HepG2 (cell line): ENCODE data around the gene TCF7L2. TPM values are rescaled to one million over a fixed set of nuclear protein-coding genes. Genes with fewer than 3 reads are reported as not detected.

Experiments used
- EP300 ChIP-seq, 3 experiments: sonication (generic) in 1 of 3; formaldehyde crosslinking in 1 of 3; IDR thresholded peaks; 2 replicates each; pipeline versions ENCODE4 v1.5.1 to v1.6.1; 2011 to 2020; ENCODE audit warnings: low read depth in 2 of 3, low read length in 2 of 3, borderline replicate concordance in 1 of 3, improper control_type of control experiment in 1 of 3, mild to moderate bottlenecking in 1 of 3, missing genetic modification reagents in 1 of 3, moderate library complexity in 1 of 3
- EZH2 ChIP-seq: conservative IDR thresholded peaks from 2 replicates; pipeline ENCODE4 v1.6.1; 2012; ENCODE audit warnings: mild to moderate bottlenecking, low read depth, low read length, moderate library complexity
- HOXA7 ChIP-seq: sonication (generic); formaldehyde crosslinking; IDR thresholded peaks from 2 replicates; pipeline ENCODE4 v1.8.1; 2022; ENCODE audit warnings: mild to moderate bottlenecking, missing genetic modification reagents, moderate library complexity
- JUN ChIP-seq: sonication (generic); formaldehyde crosslinking; IDR thresholded peaks from 2 replicates; pipeline ENCODE4 v1.4.0; 2020; ENCODE audit warnings: mild to moderate bottlenecking, missing genetic modification reagents
- KLF16 ChIP-seq, 2 experiments: sonication (generic) in 1 of 2; formaldehyde crosslinking in 1 of 2; IDR thresholded peaks; 2 replicates each; pipeline versions ENCODE4 v1.6.1 to v1.8.0; 2016 to 2023; ENCODE audit warnings: missing genetic modification reagents in 2 of 2, missing compliant biosample characterization in 1 of 2
- NFE2 ChIP-seq: sonication (generic); formaldehyde crosslinking; IDR thresholded peaks from 2 replicates; pipeline ENCODE4 v1.4.0; 2020; ENCODE audit warnings: missing genetic modification reagents
- NR2F1 ChIP-seq, 2 experiments: fragments of 450-650 bp in 1 of 2; formaldehyde crosslinking in 1 of 2; IDR thresholded peaks; 2 replicates each; pipeline versions ENCODE4 v1.5.0 to v1.6.1; 2016 to 2020; ENCODE audit warnings: mild to moderate bottlenecking in 1 of 2, missing compliant biosample characterization in 1 of 2, missing genetic modification reagents in 1 of 2, moderate library complexity in 1 of 2
- RCOR2 ChIP-seq: IDR thresholded peaks from 2 replicates; pipeline ENCODE4 v1.6.1; 2016; ENCODE audit warnings: missing biosample characterization, missing genetic modification reagents
- RNF2 ChIP-seq: fragments of 450-650 bp; conservative IDR thresholded peaks from 2 replicates; pipeline ENCODE4 v1.6.1; 2016; ENCODE audit warnings: low read depth
- TBX2 ChIP-seq: sonication (generic); formaldehyde crosslinking; IDR thresholded peaks from 2 replicates; pipeline ENCODE4 v1.5.0; 2020; ENCODE audit warnings: missing genetic modification reagents, mild to moderate bottlenecking, borderline replicate concordance
- TGIF2 ChIP-seq: IDR thresholded peaks from 2 replicates; pipeline ENCODE4 v1.6.1; 2016; ENCODE audit warnings: control low read depth, missing compliant biosample characterization
- ZNF468 ChIP-seq: sonication (generic); formaldehyde crosslinking; IDR thresholded peaks from 2 replicates; pipeline ENCODE4 v1.8.0; 2022; ENCODE audit warnings: mild to moderate bottlenecking, moderate library complexity, missing genetic modification reagents
- ZNF672 ChIP-seq: sonication (generic); formaldehyde crosslinking; IDR thresholded peaks from 2 replicates; pipeline ENCODE4 v1.8.1; 2022; ENCODE audit warnings: missing genetic modification reagents
- ZNF747 ChIP-seq: sonication (generic); formaldehyde crosslinking; IDR thresholded peaks from 2 replicates; pipeline ENCODE4 v1.8.1; 2023; ENCODE audit warnings: missing genetic modification reagents, mild to moderate bottlenecking, borderline replicate concordance
- ZNF749 ChIP-seq: sonication (generic); formaldehyde crosslinking; IDR thresholded peaks from 2 replicates; pipeline ENCODE4 v1.8.0; 2022; ENCODE audit warnings: mild to moderate bottlenecking, missing genetic modification reagents, moderate library complexity, borderline replicate concordance
- ZNF761 ChIP-seq: sonication (generic); formaldehyde crosslinking; conservative IDR thresholded peaks from 2 replicates; pipeline ENCODE4 v1.4.0; 2020; ENCODE audit warnings: mild to moderate bottlenecking, missing genetic modification reagents
- polyA plus RNA-seq, 8 experiments: library from polyadenylated mRNA; depleted of rRNA in 3 of 8; stranded (reverse) in 7 of 8; unstranded in 1 of 8; fragments of >200 nt; fragmentation: Illumina TruSeq in 4 of 8; extraction: Trizol in 4 of 8; gene quantifications; 2 replicates each; pipeline versions ENCODE4 v1.2.1 to v1.2.3, GENCODE V29; 2011 to 2016; ENCODE audit warnings: low read depth in 4 of 8, missing spikeins in 1 of 8, mixed read lengths in 1 of 8; ENCODE audit not compliant: insufficient read depth in 1 of 8
- total RNA-seq, 5 experiments: library from RNA; depleted of rRNA; stranded (reverse); fragments of >200 nt; fragmentation: Illumina TruSeq; extraction: Trizol; gene quantifications; 2 replicates each; pipeline ENCODE4 v1.2.3, GENCODE V29; 2016; ENCODE audit warnings: low read depth in 1 of 5
- TF ChIP-seq, protein P1 (sequence below): IDR thresholded peaks from 2 replicates; pipeline ENCODE4 v1.6.1; 2012; ENCODE audit warnings: low read depth, low read length, improper control_type of control experiment
- TF ChIP-seq, protein P2 (sequence below): sonication (generic); formaldehyde crosslinking; IDR thresholded peaks from 2 replicates; pipeline ENCODE4 v1.9.0; 2021; ENCODE audit warnings: missing genetic modification reagents, borderline replicate concordance
- TF ChIP-seq, protein P3 (sequence below): sonication (generic); formaldehyde crosslinking; IDR thresholded peaks from 2 replicates; pipeline ENCODE4 v1.4.0; 2020; ENCODE audit warnings: mild to moderate bottlenecking, missing genetic modification reagents

Gene TCF7L2
- total and polyA plus RNA-seq, 2 of the 13 experiments (the other 11 are each of a cell fraction or from before 2014, with no cell fraction given) = 3.9 to 13.7 TPM

DNA sequence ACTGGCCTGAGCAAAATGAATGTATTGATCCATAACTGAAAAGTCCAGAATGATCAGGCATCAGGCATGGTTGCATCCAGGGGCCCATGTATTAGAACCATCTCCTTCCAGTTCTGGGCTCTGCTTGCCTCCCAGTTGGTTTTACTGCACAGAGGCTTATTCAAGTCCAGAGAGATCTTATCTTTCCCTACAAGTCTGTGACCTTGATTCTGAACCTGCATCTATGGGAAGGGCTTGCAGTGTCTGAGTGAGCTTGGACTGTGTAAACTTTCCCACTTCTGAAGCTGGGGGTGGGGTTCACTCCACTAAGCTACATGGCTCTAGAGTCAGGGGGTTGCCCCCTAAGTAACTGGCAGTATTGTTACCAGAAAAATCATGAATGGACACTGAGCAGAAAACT lies 136.2 kb downstream of the TCF7L2 start (continued):
- TF ChIP-seq EP300 (IDR thresholded peaks at IDR 0.05; ENCODE audit: low read depth in 2 of 2, low read length in 2 of 2) = peak in 1 of 2 experiments; percentile 70; a peak in 2 of 4 replicates
- peak; percentile 52; the same call in 1 of the 2 replicates for TF ChIP-seq EP300 (CRISPR knock-in tag; IDR thresholded peaks at IDR 0.05; ENCODE audit: borderline replicate concordance)
- TF ChIP-seq, protein P1, sequence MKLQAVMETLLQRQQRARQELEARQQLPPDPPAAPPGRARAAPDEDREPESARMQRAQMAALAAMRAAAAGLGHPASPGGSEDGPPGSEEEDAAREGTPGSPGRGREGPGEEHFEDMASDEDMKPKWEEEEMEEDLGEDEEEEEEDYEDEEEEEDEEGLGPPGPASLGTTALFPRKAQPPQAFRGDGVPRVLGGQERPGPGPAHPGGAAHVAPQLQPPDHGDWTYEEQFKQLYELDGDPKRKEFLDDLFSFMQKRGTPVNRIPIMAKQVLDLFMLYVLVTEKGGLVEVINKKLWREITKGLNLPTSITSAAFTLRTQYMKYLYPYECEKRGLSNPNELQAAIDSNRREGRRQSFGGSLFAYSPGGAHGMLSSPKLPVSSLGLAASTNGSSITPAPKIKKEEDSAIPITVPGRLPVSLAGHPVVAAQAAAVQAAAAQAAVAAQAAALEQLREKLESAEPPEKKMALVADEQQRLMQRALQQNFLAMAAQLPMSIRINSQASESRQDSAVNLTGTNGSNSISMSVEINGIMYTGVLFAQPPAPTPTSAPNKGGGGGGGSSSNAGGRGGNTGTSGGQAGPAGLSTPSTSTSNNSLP = no peak
- TF ChIP-seq NFE2 (CRISPR knock-in tag) = no peak
- no peak for TF ChIP-seq ZNF747
- no peak for TF ChIP-seq ZNF749 (CRISPR knock-in tag)
- TF ChIP-seq TBX2 (CRISPR knock-in tag) = peak; percentile 71; the same call in 1 of the 2 replicates
- TF ChIP-seq HOXA7 (CRISPR knock-in tag) = no peak
- TF ChIP-seq RNF2 = no peak
- no peak for TF ChIP-seq NR2F1 (CRISPR knock-in tag; IDR thresholded peaks at IDR 0.05)
- TF ChIP-seq EZH2 = no peak
- peak; percentile 64 for TF ChIP-seq RCOR2 (CRISPR knock-in tag)
- TF ChIP-seq, protein P2, sequence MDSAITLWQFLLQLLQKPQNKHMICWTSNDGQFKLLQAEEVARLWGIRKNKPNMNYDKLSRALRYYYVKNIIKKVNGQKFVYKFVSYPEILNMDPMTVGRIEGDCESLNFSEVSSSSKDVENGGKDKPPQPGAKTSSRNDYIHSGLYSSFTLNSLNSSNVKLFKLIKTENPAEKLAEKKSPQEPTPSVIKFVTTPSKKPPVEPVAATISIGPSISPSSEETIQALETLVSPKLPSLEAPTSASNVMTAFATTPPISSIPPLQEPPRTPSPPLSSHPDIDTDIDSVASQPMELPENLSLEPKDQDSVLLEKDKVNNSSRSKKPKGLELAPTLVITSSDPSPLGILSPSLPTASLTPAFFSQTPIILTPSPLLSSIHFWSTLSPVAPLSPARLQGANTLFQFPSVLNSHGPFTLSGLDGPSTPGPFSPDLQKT (CRISPR knock-in tag) = no peak
- TF ChIP-seq ZNF468 (CRISPR knock-in tag) = no peak
- TF ChIP-seq, protein P3, sequence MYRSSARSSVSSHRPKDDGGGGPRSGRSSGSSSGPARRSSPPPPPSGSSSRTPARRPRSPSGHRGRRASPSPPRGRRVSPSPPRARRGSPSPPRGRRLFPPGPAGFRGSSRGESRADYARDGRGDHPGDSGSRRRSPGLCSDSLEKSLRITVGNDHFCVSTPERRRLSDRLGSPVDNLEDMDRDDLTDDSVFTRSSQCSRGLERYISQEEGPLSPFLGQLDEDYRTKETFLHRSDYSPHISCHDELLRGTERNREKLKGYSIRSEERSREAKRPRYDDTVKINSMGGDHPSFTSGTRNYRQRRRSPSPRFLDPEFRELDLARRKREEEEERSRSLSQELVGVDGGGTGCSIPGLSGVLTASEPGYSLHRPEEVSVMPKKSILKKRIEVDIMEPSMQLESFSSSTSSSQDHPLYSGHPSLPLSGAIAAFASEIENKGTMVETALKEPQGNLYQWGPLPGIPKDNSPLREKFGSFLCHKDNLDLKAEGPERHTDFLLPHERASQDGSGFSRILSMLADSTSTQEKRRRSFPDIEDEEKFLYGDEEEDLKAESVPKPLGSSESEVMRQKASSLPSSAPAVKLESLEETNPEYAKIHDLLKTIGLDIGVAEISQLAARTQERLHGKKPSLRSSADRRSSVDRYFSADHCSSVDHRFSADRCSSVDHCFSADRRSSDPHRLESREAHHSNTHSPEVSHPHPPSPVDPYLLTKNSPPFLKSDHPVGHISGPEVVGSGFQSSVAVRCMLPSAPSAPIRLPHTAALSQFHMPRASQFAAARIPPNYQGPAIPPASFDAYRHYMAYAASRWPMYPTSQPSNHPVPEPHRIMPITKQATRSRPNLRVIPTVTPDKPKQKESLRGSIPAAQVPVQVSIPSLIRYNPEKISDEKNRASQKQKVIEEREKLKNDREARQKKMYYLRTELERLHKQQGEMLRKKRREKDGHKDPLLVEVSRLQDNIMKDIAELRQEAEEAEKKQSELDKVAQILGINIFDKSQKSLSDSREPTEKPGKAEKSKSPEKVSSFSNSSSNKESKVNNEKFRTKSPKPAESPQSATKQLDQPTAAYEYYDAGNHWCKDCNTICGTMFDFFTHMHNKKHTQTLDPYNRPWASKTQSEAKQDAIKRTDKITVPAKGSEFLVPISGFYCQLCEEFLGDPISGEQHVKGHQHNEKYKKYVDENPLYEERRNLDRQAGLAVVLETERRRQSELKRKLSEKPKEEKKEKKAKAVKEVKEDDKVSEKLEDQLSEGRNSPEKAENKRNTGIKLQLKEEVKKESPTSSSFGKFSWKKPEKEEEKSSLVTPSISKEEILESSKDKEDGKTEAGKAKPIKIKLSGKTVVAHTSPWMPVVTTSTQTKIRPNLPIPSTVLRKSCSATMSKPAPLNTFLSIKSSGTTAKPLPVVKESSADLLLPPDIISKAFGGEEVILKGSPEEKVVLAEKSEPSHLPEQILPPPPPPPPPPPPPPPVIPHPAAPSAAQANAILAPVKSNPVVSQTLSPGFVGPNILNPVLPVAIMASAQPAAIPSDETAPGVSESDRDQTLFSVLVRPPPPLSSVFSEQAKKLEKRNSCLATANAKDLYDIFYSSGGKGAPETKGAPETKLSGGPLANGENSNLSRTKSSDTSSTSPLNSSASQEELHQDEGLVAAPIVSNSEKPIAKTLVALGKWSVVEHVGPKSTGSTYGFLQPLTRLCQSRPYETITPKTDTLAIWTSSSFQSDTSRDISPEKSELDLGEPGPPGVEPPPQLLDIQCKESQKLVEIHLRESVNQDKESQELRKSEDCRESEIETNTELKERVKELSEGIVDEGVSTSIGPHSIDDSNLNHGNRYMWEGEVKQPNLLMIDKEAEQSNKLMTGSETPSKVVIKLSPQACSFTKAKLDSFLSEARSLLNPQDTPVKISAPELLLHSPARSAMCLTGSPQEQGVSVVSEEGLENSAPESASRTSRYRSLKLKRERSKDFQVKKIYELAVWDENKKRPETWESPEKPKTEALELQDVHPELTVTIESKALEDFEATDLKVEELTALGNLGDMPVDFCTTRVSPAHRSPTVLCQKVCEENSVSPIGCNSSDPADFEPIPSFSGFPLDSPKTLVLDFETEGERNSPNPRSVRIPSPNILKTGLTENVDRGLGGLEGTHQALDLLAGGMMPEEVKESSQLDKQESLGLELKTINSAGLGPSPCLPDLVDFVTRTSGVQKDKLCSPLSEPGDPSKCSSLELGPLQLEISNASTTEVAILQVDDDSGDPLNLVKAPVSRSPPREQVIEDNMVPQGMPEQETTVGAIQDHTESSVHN = no peak
- no peak for TF ChIP-seq ZNF672 (CRISPR knock-in tag)
- no peak for TF ChIP-seq JUN (CRISPR knock-in tag)
- no peak for TF ChIP-seq KLF16 (CRISPR knock-in tag; IDR thresholded peaks at IDR 0.05)
- 0 out of 2 replicates have a peak, but pooled peaks have one; percentile 13 for TF ChIP-seq TGIF2 (CRISPR knock-in tag)
- no peak for TF ChIP-seq ZNF761 (CRISPR knock-in tag)
